Superior temporal gyrus (tissue), 1 donor: ENCODE measurements around the gene OR6M1.

Experiments used
- DNase-seq: peaks from one replicate; pipeline ENCODE4 v3.0.0-alpha.2; 2016; ENCODE audit errors: extremely low spot score

The OR6M1 gene

GRCh38 chr11:123775715-123776549, 30.2 kb downstream of the OR6M1 start:
- no peak for DNase-seq

GRCh38 chr11:123775289-123775688, 30.9 kb downstream of the OR6M1 start:
- no peak for DNase-seq

- no peak for DNase-seq
Observed at GRCh38 chr11:123773959-123774358, 32.2 kb downstream of the OR6M1 start.

- no peak for DNase-seq
Observed at GRCh38 chr11:123773026-123773425, 33.1 kb downstream of the OR6M1 start.

GRCh38 chr11:123771664-123772063, 34.5 kb downstream of the OR6M1 start:
- DNase-seq = no peak

GRCh38 chr11:123770712-123771111, 35.4 kb downstream of the OR6M1 start:
- DNase-seq = no peak

GRCh38 chr11:123765601-123766000, 40.5 kb downstream of the OR6M1 start:
- DNase-seq = no peak

- DNase-seq = no peak
Observed at GRCh38 chr11:123762422-123762821, 43.7 kb downstream of the OR6M1 start.

- DNase-seq = no peak
Observed at GRCh38 chr11:123760894-123761293, 45.3 kb downstream of the OR6M1 start.

- DNase-seq = no peak
Observed at GRCh38 chr11:123757976-123758375, 48.2 kb downstream of the OR6M1 start.

- no peak for DNase-seq
Observed at GRCh38 chr11:123755813-123756212, 50.3 kb downstream of the OR6M1 start.
